T-helper 17 cell (primary cell): ENCODE results near the gene SCG2. TPM values are rescaled to one million over a fixed set of nuclear protein-coding genes. Genes with fewer than 3 reads are reported as not detected.

Source experiments
- ATAC-seq: fragments of 150-1000 bp; cut with Tn5 transposase; 2 replicates; pipeline ENCODE4 v1.10.0; 2021; ENCODE audit warnings: mild to moderate bottlenecking, moderate library complexity
- DNase-seq, 3 donors: peaks; one replicate each; pipeline versions ENCODE4 v3.0.0 to v3.0.0-alpha.2; 2020 to 2021
- H3K9me3 ChIP-seq: one replicate; pipeline ENCODE4 v1.7.0; 2013; ENCODE audit warnings: low read length, mild to moderate bottlenecking; ENCODE audit not compliant: control insufficient read depth, poor library complexity, severe bottlenecking
- H3K27ac Mint-ChIP-seq: one replicate; pipeline ENCODE4 v1.8.0; 2022; ENCODE audit warnings: mild to moderate bottlenecking, moderate library complexity, mixed read lengths
- H3K27me3 Mint-ChIP-seq: one replicate; pipeline ENCODE4 v1.8.0; 2022; ENCODE audit warnings: mixed read lengths
- H3K36me3 Mint-ChIP-seq: one replicate; pipeline ENCODE4 v1.8.0; 2022; ENCODE audit warnings: low read depth, mixed read lengths
- H3K4me1 Mint-ChIP-seq: one replicate; pipeline ENCODE4 v1.8.0; 2022; ENCODE audit warnings: mild to moderate bottlenecking, mixed read lengths
- H3K4me3 Mint-ChIP-seq: one replicate; pipeline ENCODE4 v1.8.0; 2022; ENCODE audit warnings: mild to moderate bottlenecking, moderate library complexity, mixed read lengths
- total RNA-seq, 4 donors: library from RNA in 2 of 4; stranded (reverse) in 2 of 4; gene quantifications; one replicate each; pipeline ENCODE4 v1.2.3 and lab custom pipeline; 2022 to 2026

SCG2 gene
- not detected for total RNA-seq
- total RNA-seq (lab: John Stamatoyannopoulos, UW): 0 to 0.58 reads per million in 2 donors

GRCh38 chr2:223601932-223602666, at the start of gene SCG2:
Gene SCG2, minus strand, starts transcription at chr2:223602361. Its CDS starts 3,079 bp downstream, at chr2:223599282.
- ATAC-seq (peak; percentile 66), DNase-seq (no peak)
- peak within 1 kb of the TSS; percentile 28 for H3K4me3 Mint-ChIP-seq
- H3K27me3 Mint-ChIP-seq: peaks cover 19% of the 10 kb centered on the region
- H3K9me3 ChIP-seq: no peaks in the 10 kb centered on the region
- H3K27ac Mint-ChIP-seq: no peak within 1 kb of the TSS
- H3K36me3 Mint-ChIP-seq: no peaks in the 10 kb centered on the region
- no peaks in the 10 kb centered on the region for H3K4me1 Mint-ChIP-seq

GRCh38 chr2:223649554-223650533, 47.7 kb upstream of the SCG2 start:
- no peaks in the 10 kb centered on the region for H3K36me3 Mint-ChIP-seq
- H3K27ac Mint-ChIP-seq: no peak overlapping the region
- no peaks in the 10 kb centered on the region for H3K9me3 ChIP-seq
- H3K4me1 Mint-ChIP-seq: no peaks in the 10 kb centered on the region
- H3K4me3 Mint-ChIP-seq: no peak overlapping the region
- H3K27me3 Mint-ChIP-seq: peaks cover 18% of the 10 kb centered on the region
- DNase-seq (no peak), ATAC-seq (no peak)

DNA sequence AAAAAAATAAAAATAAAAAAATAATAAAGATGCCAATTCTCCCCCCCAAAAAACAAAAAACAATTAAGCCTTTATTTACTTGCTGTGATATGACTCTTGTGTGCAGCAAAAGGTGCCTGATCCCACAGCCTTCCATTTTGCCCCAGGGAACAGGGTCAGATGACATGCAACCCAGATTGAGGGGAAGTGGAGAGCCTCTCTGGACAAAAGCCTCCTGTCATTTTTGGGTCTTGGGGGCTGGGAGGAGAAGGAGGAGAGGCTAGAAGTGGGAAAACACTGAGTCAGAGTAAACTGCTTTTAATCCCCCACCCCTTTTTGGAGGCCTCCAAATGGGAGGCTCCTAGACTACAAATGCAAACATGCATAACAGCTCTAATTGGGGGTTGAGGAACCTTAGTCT, 46.6 kb upstream of the SCG2 start:
- no peaks in the 10 kb centered on the region for H3K9me3 ChIP-seq
- ATAC-seq (no peak), DNase-seq (no peak)
- no peaks in the 10 kb centered on the region for H3K4me1 Mint-ChIP-seq
- H3K27me3 Mint-ChIP-seq: peaks cover 18% of the 10 kb centered on the region
- H3K36me3 Mint-ChIP-seq: no peaks in the 10 kb centered on the region
- no peak overlapping the region for H3K27ac Mint-ChIP-seq
- no peak overlapping the region for H3K4me3 Mint-ChIP-seq

DNA sequence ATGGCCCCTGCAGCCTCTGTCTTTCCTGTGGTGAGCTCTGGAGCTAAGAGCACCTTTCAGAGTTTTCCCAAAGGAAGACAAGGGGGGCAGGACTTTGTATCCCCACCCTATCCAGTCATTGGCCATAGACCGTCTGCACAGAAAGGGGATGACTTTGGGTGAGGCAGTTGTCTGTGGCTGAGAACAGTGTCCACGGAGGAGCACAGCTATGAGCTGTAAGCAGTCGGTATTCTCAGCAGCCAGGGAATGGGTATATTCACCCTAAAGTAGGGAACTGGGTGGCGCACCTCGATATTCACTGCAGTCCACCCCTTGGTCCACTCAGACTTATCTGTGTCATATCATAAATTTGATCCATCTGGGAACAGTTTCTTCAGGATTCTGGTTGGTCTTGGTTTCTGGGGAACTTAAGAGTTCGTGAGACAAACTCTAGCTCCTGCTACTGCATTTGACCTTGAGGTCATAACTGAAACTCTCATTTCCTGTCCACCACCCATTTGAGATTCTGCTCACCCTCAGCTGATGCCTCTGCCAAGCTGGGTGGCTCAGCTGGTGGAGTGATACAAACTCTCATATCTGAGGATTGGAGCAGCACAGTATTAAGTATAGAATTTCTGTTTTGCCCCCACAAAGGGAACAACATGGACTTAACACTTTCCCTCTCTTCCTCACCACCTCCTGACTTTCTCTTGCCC, 45.2 kb upstream of the SCG2 start:
- H3K27me3 Mint-ChIP-seq: peaks cover 18% of the 10 kb centered on the region
- H3K36me3 Mint-ChIP-seq: no peaks in the 10 kb centered on the region
- ATAC-seq (no peak), DNase-seq (no peak)
- H3K27ac Mint-ChIP-seq: no peak overlapping the region
- no peak overlapping the region for H3K4me3 Mint-ChIP-seq
- H3K9me3 ChIP-seq: no peaks in the 10 kb centered on the region
- no peaks in the 10 kb centered on the region for H3K4me1 Mint-ChIP-seq

- H3K4me1 Mint-ChIP-seq: no peaks in the 10 kb centered on the region
- H3K27ac Mint-ChIP-seq: no peak overlapping the region
- ATAC-seq (no peak), DNase-seq (no peak)
- no peak overlapping the region for H3K4me3 Mint-ChIP-seq
- H3K36me3 Mint-ChIP-seq: no peaks in the 10 kb centered on the region
- no peaks in the 10 kb centered on the region for H3K9me3 ChIP-seq
- peaks cover 18% of the 10 kb centered on the region for H3K27me3 Mint-ChIP-seq
These were observed 42.0 kb upstream of the SCG2 start for GRCh38 chr2:223644136-223644535.

GRCh38 chr2:223643309-223643708, 41.1 kb upstream of the SCG2 start:
- no peak for DNase-seq
- Mint-ChIP-seq H3K36me3 (no peaks in the 10 kb centered on the region), H3K4me1 (no peaks in the 10 kb centered on the region), H3K4me3 (no peak overlapping the region), H3K27ac (no peak overlapping the region), H3K27me3 (peaks cover 18% of the 10 kb centered on the region)
- no peaks in the 10 kb centered on the region for H3K9me3 ChIP-seq
- ATAC-seq: no peak

DNA sequence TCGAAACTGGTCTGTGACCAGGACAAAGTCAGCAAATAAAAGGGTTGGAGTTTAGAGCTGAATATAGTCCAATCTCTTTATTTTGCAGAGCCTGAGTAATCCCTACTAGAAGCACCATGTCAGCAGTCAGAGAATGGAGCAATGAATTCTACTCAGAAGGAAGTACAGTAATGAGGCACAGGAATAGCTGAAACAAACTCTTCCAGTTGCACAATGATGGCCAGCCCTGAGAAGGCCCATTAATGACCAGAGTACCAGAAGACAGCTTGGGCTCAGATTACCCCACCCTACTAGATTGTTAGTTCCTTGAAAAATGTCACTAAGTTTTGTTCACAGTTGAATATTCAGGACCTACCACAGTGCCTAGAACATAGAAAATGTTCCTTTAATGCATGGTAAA, 40.3 kb upstream of the SCG2 start:
- Mint-ChIP-seq H3K4me1 (no peaks in the 10 kb centered on the region), H3K4me3 (no peak overlapping the region), H3K27me3 (peaks cover 14% of the 10 kb centered on the region), H3K36me3 (no peaks in the 10 kb centered on the region), H3K27ac (no peak overlapping the region)
- ATAC-seq (no peak), DNase-seq (no peak)
- no peaks in the 10 kb centered on the region for H3K9me3 ChIP-seq

GRCh38 chr2:223641082-223641481, 38.9 kb upstream of the SCG2 start:
- DNase-seq (no peak), ATAC-seq (no peak)
- no peaks in the 10 kb centered on the region for H3K36me3 Mint-ChIP-seq
- H3K9me3 ChIP-seq: no peaks in the 10 kb centered on the region
- no peaks in the 10 kb centered on the region for H3K4me1 Mint-ChIP-seq
- H3K27me3 Mint-ChIP-seq: peaks cover 3% of the 10 kb centered on the region
- H3K4me3 Mint-ChIP-seq: no peak overlapping the region
- H3K27ac Mint-ChIP-seq: no peak overlapping the region

DNA sequence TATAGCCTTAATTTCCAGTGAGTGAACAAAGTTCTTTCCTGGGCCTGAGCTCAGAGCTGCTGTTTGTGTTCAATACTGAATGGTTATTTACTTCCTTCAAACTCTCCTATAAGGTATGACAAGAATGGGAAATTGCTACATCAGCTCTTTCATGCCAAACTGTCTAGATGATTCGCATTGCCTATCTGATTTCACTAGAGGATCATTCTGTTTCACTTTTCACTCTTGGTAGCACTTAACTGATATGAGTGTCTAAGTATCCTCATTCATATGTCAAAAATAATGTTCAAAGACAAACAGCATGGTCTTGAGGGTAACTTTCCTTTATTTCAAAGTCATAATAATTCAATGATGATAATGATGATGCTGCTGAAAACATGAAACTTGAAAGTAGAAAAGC, 32.9 kb upstream of the SCG2 start:
- H3K4me3 Mint-ChIP-seq: no peak overlapping the region
- no peak for ATAC-seq
- no peak overlapping the region for H3K27ac Mint-ChIP-seq
- no peaks in the 10 kb centered on the region for H3K27me3 Mint-ChIP-seq
- no peaks in the 10 kb centered on the region for H3K4me1 Mint-ChIP-seq
- H3K9me3 ChIP-seq: no peaks in the 10 kb centered on the region
- DNase-seq: no peak
- H3K36me3 Mint-ChIP-seq: no peaks in the 10 kb centered on the region

DNA sequence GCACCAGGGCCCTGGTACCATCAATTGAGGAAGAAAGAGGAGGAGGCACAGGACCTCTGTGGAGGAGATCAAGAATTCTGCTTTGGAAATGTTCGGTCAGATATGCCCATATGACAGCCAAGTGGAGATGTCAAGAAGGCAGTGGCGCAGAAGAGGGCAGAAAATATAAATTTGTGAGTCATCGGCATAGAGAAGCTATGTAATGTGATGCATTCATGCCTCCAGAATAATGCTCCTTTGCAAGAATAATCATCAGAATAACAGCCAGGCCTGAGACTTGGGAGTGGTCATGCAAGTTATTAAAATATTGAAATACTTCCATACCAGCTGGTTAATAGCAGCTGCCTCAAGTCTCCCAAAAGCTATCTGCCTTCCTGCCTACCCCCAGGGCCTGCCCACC, 32.1 kb upstream of the SCG2 start:
- no peaks in the 10 kb centered on the region for H3K4me1 Mint-ChIP-seq
- ATAC-seq (no peak), DNase-seq (no peak)
- H3K4me3 Mint-ChIP-seq: no peak overlapping the region
- H3K36me3 Mint-ChIP-seq: no peaks in the 10 kb centered on the region
- no peaks in the 10 kb centered on the region for H3K9me3 ChIP-seq
- H3K27ac Mint-ChIP-seq: no peak overlapping the region
- H3K27me3 Mint-ChIP-seq: no peaks in the 10 kb centered on the region

GRCh38 chr2:223633656-223634055, 31.5 kb upstream of the SCG2 start:
- ATAC-seq (no peak), DNase-seq (no peak)
- Mint-ChIP-seq H3K36me3 (no peaks in the 10 kb centered on the region), H3K4me3 (no peak overlapping the region), H3K27ac (no peak overlapping the region), H3K4me1 (no peaks in the 10 kb centered on the region), H3K27me3 (peaks cover 5% of the 10 kb centered on the region)
- no peaks in the 10 kb centered on the region for H3K9me3 ChIP-seq

GRCh38 chr2:223632826-223633225, 30.7 kb upstream of the SCG2 start:
- Mint-ChIP-seq H3K4me1 (no peaks in the 10 kb centered on the region), H3K27ac (no peak overlapping the region)

DNA sequence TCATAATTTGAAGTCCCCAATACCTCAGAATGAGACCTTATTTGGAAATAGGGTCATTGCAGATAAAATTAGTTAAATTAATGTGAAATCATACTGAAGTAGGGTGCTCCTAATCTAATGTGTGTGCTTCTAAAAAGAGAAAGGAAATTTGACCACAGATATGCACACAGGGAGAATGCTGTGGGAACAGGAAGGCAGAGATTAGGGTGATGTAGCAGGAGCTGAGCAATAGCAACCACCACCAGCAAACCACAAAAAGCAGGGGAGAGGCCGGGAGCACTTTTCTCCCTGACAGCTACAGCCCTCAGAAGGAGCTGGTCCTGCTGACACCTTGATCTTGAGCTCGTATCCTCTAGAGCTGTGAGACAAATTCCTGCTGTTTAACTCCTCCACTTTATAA, 24.6 kb upstream of the SCG2 start:
- no peak for ATAC-seq
- DNase-seq: no peak
- H3K9me3 ChIP-seq: peaks cover 4% of the 10 kb centered on the region
- Mint-ChIP-seq H3K27ac (no peak overlapping the region), H3K4me1 (no peaks in the 10 kb centered on the region), H3K36me3 (no peaks in the 10 kb centered on the region), H3K4me3 (no peak overlapping the region), H3K27me3 (peaks cover 18% of the 10 kb centered on the region)

More at GRCh38 chr2:223632826-223633225, 30.7 kb upstream of the SCG2 start:
- no peak for DNase-seq
- no peaks in the 10 kb centered on the region for H3K9me3 ChIP-seq
- no peak overlapping the region for H3K4me3 Mint-ChIP-seq
- ATAC-seq: no peak
- H3K36me3 Mint-ChIP-seq: no peaks in the 10 kb centered on the region
- H3K27me3 Mint-ChIP-seq: peaks cover 10% of the 10 kb centered on the region
